ENCODE results near the gene GDA. TPM values are rescaled to one million over a fixed set of nuclear protein-coding genes. Genes with fewer than 3 reads are reported as not detected.

The GDA gene
- polyA plus RNA-seq, 3 donors: 0.31 to 0.43 (median 0.40) TPM

DNA sequence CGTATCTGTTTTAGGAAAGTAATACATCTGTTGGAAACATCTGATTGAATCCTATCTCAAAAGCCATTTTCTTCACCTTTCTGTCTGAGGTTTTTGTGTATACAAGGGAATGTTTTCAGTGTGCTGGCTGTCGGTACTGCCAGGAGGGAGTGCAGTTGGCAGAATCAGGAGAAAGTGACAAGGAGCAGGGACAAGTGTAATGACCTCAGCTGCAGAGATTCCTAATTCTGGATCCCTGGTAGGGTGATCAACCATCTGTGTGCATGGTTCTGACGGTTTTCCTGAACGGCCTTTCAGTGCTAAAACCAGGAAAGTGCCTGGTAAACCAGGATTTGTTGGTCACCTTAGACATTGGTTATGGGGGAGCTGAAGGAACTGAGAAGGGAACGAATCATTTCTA lies 1.6 kb upstream of the GDA start:
- no peak for DNase-seq (ENCODE audit: low read depth in 3 of 3, low spot score in 2 of 3)

- DNase-seq (ENCODE audit: low read depth in 3 of 3, low spot score in 2 of 3): no peak
Observed at GRCh38 chr9:72150127-72150526, 887 bp downstream of the GDA start.

- DNase-seq (ENCODE audit: low read depth in 3 of 3, low spot score in 2 of 3): peak in 1 of 3 donors; percentile 16
Observed at GRCh38 chr9:72150661-72151060, 1.4 kb downstream of the GDA start.

GRCh38 chr9:72151104-72151503 lies 1.9 kb downstream of the GDA start:
- no peak for DNase-seq (ENCODE audit: low read depth in 3 of 3, low spot score in 2 of 3)

- DNase-seq (ENCODE audit: low read depth in 3 of 3, low spot score in 2 of 3): no peak
Observed at GRCh38 chr9:72154468-72155285, 5.4 kb downstream of the GDA start.

- no peak for DNase-seq (ENCODE audit: low read depth in 3 of 3, low spot score in 2 of 3)
Observed at GRCh38 chr9:72155301-72155700, 6.1 kb downstream of the GDA start.

DNA sequence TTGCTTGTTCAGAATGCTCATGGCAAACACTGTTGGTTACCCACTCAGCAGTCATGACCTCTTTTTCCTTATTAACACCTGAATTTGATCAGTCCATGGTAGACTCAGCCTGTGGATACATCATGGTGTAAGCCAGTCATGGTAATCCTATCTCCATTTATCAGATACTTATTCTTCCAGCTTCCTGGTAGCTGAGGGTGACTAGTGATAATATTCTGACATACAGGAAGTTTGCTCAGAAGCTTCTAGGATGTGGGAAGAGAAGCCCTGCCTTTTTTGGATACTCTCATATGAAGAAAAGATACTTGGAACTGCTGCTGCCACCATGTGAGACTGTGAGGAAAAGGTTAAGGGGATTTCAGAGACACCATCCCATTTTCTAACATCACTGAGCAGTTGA lies 7.3 kb downstream of the GDA start:
- DNase-seq (ENCODE audit: low read depth in 3 of 3, low spot score in 2 of 3): no peak

DNA sequence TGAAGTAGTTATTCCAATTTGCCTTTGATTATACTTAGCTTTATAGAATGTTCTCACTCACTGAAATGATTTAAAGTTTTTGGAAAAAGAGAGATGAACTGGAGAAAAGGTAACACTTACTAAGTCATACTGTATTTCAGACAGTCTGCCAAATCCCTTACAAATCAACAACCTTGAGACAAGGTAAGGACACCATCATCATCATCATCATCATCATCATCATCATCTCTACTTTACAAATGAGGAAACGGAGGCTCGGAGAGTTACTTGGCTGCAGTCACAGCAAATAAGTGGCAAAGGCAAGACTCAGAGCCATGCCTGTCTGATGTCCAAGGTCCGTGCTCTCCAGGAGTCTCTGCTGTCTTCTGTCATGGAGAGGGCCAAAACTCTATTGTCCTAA lies 9.4 kb downstream of the GDA start:
- DNase-seq (ENCODE audit: low read depth in 3 of 3, low spot score in 2 of 3): no peak

DNA sequence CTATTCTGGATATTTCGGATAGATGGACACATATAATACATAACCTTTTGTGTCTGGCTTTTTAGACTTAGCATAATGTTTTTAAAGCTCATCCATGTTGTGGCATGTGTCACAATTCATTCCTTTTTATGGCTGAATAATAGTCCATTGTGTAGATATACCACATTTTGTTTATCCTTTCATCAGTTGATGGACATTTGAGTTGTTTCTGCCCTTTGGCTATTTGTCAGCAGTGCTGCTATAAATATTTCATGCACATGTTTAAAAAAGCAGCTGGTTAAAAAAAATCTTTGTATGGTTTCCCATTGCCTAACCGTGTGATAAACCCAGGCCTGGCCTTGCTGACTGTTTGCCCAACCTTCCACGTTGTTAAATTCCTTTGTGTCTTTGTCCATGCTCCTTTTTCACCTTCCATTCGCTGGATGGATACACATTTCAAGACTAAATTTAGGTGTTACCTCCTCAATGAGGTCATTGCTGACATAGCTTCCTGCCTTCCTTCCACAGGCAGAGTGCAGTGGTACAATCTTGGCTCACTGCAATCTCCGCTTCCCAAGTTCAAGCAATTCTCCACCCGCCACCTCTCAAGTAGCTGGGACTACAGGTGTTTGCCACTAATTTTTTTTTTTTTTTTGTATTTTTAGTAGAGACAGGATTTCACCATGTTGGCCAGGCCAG lies 11.3 kb downstream of the GDA start:
- DNase-seq (ENCODE audit: low read depth in 3 of 3, low spot score in 2 of 3): no peak

GRCh38 chr9:72165326-72165725 lies 16.1 kb downstream of the GDA start:
- no peak for DNase-seq (ENCODE audit: low read depth in 3 of 3, low spot score in 2 of 3)

- DNase-seq (ENCODE audit: low read depth in 3 of 3, low spot score in 2 of 3): no peak
Observed at GRCh38 chr9:72165821-72166547, 16.7 kb downstream of the GDA start.

DNA sequence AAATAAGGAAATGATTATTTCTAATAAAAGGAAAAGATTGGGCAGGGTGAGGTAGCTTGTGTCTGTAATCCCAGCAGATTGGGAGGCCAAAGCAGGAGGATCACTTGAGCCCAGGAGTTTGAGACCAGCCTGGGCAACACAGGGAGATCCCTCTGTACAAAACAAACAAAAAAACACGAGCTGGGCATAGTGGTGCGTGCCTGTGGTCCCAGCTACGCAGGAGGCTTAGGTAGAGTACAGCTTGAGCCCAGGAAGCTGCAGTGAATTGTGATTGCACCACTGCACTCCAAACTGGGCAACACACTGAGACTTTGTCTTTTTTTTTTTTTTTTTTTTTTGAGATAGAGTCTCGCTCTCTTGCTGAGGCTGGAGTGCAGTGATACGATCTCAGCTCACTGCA lies 18.8 kb downstream of the GDA start:
- no peak for DNase-seq (ENCODE audit: low read depth in 3 of 3, low spot score in 2 of 3)

GRCh38 chr9:72169178-72169577 lies 19.9 kb downstream of the GDA start:
- DNase-seq (ENCODE audit: low read depth in 3 of 3, low spot score in 2 of 3): no peak

- DNase-seq (ENCODE audit: low read depth in 3 of 3, low spot score in 2 of 3): no peak
Observed at GRCh38 chr9:72173080-72173479, 23.8 kb downstream of the GDA start.

DNA sequence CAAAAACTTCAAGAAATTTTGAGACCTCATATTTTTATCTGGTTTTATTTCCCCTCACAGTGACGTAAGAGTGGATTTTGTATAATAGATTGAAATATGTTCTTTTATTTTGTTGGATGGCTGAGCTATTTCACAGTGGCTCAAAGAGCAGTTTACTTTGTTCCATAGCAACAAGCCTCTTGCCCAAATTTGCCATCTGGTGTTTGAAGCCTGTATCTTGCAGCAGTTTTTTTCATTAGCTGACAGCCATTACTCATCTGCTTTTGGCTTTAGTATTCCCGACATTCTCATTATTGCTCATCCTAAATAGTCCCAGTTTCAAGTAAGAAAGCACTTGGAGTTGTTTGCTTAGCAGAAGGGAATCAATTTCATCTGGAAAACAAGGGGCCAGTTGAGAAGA lies 36.3 kb downstream of the GDA start:
- no peak for DNase-seq (ENCODE audit: low read depth in 3 of 3, low spot score in 2 of 3)

GRCh38 chr9:72187121-72187695 lies 38.0 kb downstream of the GDA start:
- DNase-seq (ENCODE audit: low read depth in 3 of 3, low spot score in 2 of 3): no peak

- no peak for DNase-seq (ENCODE audit: low read depth in 3 of 3, low spot score in 2 of 3)
Observed at GRCh38 chr9:72188232-72188631, 39.0 kb downstream of the GDA start.

DNA sequence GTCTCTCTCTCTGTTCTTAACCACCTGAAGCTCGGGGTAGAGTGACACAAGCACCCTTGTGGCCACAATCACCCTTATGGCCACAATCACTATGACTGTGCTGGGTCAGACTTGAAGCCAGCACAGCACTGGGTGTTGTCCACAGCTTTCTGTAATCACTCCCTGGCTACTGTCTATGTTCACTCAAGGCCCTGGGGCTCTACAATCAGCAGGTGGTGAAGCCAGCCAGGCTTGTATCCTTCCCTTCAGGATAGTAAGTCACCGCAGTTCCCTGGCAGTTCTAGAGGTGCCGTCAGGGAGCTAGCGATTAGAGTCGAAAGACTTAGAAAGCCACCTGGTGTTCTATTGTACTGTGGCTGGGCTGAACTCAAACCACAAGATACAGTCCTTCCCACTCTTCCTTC lies 44.2 kb downstream of the GDA start:
- no peak for DNase-seq (ENCODE audit: low read depth in 3 of 3, low spot score in 2 of 3)

DNA sequence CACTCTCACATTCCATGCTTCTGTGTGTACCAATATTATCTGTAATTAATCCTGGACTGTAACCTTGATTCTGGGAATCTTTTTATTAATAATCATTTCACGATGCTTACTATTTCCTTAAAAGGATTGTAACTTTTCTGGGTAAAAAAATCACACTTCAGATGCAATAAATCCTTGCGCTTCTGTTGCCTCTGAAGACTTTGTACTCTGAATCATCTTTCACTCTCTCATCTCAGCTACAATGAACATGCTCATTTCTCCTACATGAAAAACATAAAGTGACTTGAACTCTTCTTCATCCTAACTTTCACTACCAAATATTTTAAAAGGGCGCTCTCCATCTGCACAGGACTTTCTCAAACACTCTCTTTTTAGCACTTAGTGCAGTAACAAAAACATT lies 50.0 kb downstream of the GDA start:
- no peak for DNase-seq (ENCODE audit: low read depth in 3 of 3, low spot score in 2 of 3)

DNA sequence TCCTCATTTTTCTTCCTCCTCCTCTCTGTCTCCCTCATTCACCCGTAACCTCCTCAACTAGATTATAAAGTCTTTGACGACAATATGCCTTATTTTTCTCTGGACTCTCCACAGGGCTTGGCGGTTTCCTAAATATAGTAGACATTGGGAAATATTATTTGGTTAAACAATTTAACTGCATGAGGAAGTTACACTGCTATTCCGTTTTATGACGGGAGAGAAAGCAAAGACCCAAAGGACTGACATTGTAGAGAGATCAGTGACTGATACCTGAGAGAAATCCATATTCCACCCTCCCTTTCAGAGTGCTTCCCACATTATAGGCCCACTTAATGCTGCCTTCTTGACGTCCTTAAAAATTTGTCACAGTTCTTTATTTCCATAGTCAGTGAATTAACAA lies 51.2 kb downstream of the GDA start:
- DNase-seq (ENCODE audit: low read depth in 3 of 3, low spot score in 2 of 3): no peak

DNA sequence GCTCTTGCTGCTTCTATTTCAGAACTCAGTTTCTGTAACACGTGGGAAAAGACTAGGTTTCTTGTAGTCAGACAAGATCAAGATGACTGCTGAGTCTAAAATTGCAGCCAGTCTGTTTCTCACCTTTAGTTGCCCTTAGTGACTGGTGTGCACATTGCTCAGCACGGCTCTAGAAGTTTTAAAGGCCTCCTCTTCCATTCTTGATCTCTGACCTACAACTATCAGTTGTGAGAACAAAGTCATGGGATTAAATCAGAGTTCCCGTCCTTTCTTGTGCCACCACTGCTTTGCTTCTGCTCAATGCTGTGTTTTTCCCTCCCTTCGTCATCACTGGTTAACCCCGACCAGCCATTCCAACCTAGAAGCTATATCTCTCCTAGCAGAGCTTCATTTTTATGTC lies 52.8 kb downstream of the GDA start:
- no peak for DNase-seq (ENCODE audit: low read depth in 3 of 3, low spot score in 2 of 3)

All from right renal cortex interstitium (tissue), 3 donors.